ENCODE results near the gene LTBP3. TPM values are rescaled to one million over a fixed set of nuclear protein-coding genes. Genes with fewer than 3 reads are reported as not detected.

Gene LTBP3
- total and polyA plus RNA-seq, 5 donors from 2014 or later = 9.2 to 132 (median 14.6) TPM

DNA sequence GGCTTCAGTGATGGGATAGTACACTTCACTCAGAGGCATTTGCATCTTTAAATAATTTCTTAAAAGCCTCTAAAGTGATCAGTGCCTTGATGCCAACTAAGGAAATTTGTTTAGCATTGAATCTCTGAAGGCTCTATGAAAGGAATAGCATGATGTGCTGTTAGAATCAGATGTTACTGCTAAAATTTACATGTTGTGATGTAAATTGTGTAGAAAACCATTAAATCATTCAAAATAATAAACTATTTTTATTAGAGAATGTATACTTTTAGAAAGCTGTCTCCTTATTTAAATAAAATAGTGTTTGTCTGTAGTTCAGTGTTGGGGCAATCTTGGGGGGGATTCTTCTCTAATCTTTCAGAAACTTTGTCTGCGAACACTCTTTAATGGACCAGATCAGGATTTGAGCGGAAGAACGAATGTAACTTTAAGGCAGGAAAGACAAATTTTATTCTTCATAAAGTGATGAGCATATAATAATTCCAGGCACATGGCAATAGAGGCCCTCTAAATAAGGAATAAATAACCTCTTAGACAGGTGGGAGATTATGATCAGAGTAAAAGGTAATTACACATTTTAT, 54.7 kb downstream of the LTBP3 start:
- DNase-seq (peak in 1 of 3 donors; percentile 25), ATAC-seq (ENCODE audit: low read depth in 2 of 2) (no peak)
- Mint-ChIP-seq H3K4me3 (no peak overlapping the region), H3K27me3 (peaks cover 4% of the 10 kb centered on the region), H3K36me3 (peaks cover 34% of the 10 kb centered on the region), H3K4me1 (peaks cover 19 to 45% (median 37%) of the 10 kb centered on the region in 4 donors), H3K27ac (peak overlapping the region in 2 of 3 donors; percentile 62 to 92), H3K9me3 (peaks cover 0 to 12% (median 0%) of the 10 kb centered on the region in 7 donors)
- peaks cover 67% of the 10 kb centered on the region for H3K36me3 ChIP-seq (ENCODE audit: control insufficient read depth, insufficient read depth, low read length)
- H3K4me1 ChIP-seq (ENCODE audit: control insufficient read depth, insufficient read depth, low read length, poor library complexity, severe bottlenecking) = peaks cover 58% of the 10 kb centered on the region
- peak overlapping the region; percentile 98 for H3K27ac ChIP-seq (ENCODE audit: insufficient read depth, low read length, poor library complexity, severe bottlenecking)
- H3K9me3 ChIP-seq (ENCODE audit: control insufficient read depth in 2 of 2, low read length in 2 of 2) = no peaks in the 10 kb centered on the region
- H3K4me3 ChIP-seq (ENCODE audit: low read depth, low read length) = peak overlapping the region; percentile 100
- H3K27me3 ChIP-seq (ENCODE audit: control insufficient read depth, insufficient read depth, low read length) = no peaks in the 10 kb centered on the region

DNA sequence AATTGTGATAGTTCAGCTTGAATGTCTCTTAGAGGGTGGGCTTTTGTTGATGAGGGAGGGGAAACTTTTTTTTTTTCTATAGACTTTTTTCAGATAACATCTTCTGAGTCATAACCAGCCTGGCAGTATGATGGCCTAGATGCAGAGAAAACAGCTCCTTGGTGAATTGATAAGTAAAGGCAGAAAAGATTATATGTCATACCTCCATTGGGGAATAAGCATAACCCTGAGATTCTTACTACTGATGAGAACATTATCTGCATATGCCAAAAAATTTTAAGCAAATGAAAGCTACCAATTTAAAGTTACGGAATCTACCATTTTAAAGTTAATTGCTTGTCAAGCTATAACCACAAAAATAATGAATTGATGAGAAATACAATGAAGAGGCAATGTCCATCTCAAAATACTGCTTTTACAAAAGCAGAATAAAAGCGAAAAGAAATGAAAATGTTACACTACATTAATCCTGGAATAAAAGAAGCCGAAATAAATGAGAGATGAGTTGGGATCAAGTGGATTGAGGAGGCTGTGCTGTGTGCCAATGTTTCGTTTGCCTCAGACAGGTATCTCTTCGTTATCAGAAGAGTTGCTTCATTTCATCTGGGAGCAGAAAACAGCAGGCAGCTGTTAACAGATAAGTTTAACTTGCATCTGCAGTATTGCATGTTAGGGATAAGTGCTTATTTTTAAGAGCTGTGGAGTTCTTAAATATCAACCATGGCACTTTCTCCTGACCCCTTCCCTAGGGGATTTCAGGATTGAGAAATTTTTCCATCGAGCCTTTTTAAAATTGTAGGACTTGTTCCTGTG, 55.4 kb downstream of the LTBP3 start:
- peak in 2 of 3 donors; percentile 52 to 67 for DNase-seq
- Histone ChIP-seq H3K4me3 (ENCODE audit: low read depth, low read length) (peak overlapping the region; percentile 100), H3K36me3 (ENCODE audit: control insufficient read depth, insufficient read depth, low read length) (peaks cover 67% of the 10 kb centered on the region)

DNA sequence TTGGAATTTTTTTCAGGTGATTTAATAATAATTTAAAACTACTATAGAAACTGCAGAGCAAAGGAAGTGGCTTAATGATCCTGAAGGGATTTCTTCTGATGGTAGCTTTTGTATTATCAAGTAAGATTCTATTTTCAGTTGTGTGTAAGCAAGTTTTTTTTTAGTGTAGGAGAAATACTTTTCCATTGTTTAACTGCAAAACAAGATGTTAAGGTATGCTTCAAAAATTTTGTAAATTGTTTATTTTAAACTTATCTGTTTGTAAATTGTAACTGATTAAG, 55.9 kb downstream of the LTBP3 start:
- DNase-seq (peak in 1 of 3 donors; percentile 37), ATAC-seq (ENCODE audit: low read depth in 2 of 2) (no peak)
- no peak overlapping the region for H3K4me3 Mint-ChIP-seq
- H3K4me3 ChIP-seq (ENCODE audit: low read depth, low read length) = peak overlapping the region; percentile 100
- H3K27me3 Mint-ChIP-seq = peaks cover 11% of the 10 kb centered on the region
- H3K4me1 ChIP-seq (ENCODE audit: control insufficient read depth, insufficient read depth, low read length, poor library complexity, severe bottlenecking) = peaks cover 58% of the 10 kb centered on the region
- H3K36me3 Mint-ChIP-seq = peaks cover 34% of the 10 kb centered on the region
- no peaks in the 10 kb centered on the region for H3K27me3 ChIP-seq (ENCODE audit: control insufficient read depth, insufficient read depth, low read length)
- peak overlapping the region; percentile 98 for H3K27ac ChIP-seq (ENCODE audit: insufficient read depth, low read length, poor library complexity, severe bottlenecking)
- peaks cover 67% of the 10 kb centered on the region for H3K36me3 ChIP-seq (ENCODE audit: control insufficient read depth, insufficient read depth, low read length)
- peaks cover 0 to 9% (median 0%) of the 10 kb centered on the region in 7 donors for H3K9me3 Mint-ChIP-seq
- peaks cover 14 to 40% (median 30%) of the 10 kb centered on the region in 4 donors for H3K4me1 Mint-ChIP-seq
- no peak overlapping the region for H3K27ac Mint-ChIP-seq
- no peaks in the 10 kb centered on the region for H3K9me3 ChIP-seq (ENCODE audit: control insufficient read depth in 2 of 2, low read length in 2 of 2)

More for the DNA sequence above, 55.4 kb downstream of the LTBP3 start:
- Mint-ChIP-seq H3K27me3 (peaks cover 6% of the 10 kb centered on the region), H3K36me3 (peaks cover 34% of the 10 kb centered on the region), H3K27ac (peak overlapping the region in 1 of 3 donors; percentile 93), H3K9me3 (peaks cover 0 to 12% (median 0%) of the 10 kb centered on the region in 7 donors), H3K4me3 (no peak overlapping the region), H3K4me1 (peaks cover 18 to 44% (median 34%) of the 10 kb centered on the region in 4 donors)
- H3K27me3 ChIP-seq (ENCODE audit: control insufficient read depth, insufficient read depth, low read length) = no peaks in the 10 kb centered on the region
- peaks cover 63% of the 10 kb centered on the region for H3K4me1 ChIP-seq (ENCODE audit: control insufficient read depth, insufficient read depth, low read length, poor library complexity, severe bottlenecking)
- H3K27ac ChIP-seq (ENCODE audit: insufficient read depth, low read length, poor library complexity, severe bottlenecking) = peak overlapping the region; percentile 98
- ATAC-seq (ENCODE audit: low read depth in 2 of 2) = no peak
- H3K9me3 ChIP-seq (ENCODE audit: control insufficient read depth in 2 of 2, low read length in 2 of 2) = no peaks in the 10 kb centered on the region

DNA sequence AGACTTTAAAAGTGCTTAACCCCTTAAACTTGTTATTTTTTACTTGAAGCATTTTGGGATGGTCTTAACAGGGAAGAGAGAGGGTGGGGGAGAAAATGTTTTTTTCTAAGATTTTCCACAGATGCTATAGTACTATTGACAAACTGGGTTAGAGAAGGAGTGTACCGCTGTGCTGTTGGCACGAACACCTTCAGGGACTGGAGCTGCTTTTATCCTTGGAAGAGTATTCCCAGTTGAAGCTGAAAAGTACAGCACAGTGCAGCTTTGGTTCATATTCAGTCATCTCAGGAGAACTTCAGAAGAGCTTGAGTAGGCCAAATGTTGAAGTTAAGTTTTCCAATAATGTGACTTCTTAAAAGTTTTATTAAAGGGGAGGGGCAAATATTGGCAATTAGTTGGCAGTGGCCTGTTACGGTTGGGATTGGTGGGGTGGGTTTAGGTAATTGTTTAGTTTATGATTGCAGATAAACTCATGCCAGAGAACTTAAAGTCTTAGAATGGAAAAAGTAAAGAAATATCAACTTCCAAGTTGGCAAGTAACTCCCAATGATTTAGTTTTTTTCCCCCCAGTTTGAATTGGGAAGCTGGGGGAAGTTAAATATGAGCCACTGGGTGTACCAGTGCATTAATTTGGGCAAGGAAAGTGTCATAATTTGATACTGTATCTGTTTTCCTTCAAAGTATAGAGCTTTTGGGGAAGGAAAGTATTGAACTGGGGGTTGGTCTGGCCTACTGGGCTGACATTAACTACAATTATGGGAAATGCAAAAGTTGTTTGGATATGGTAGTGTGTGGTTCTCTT, 56.5 kb downstream of the LTBP3 start:
- H3K4me1 Mint-ChIP-seq = peaks cover 16 to 40% (median 31%) of the 10 kb centered on the region in 4 donors
- Histone ChIP-seq H3K4me3 (ENCODE audit: low read depth, low read length) (peak overlapping the region; percentile 100), H3K27me3 (ENCODE audit: control insufficient read depth, insufficient read depth, low read length) (no peaks in the 10 kb centered on the region), H3K27ac (ENCODE audit: insufficient read depth, low read length, poor library complexity, severe bottlenecking) (peak overlapping the region; percentile 98), H3K36me3 (ENCODE audit: control insufficient read depth, insufficient read depth, low read length) (peaks cover 67% of the 10 kb centered on the region), H3K4me1 (ENCODE audit: control insufficient read depth, insufficient read depth, low read length, poor library complexity, severe bottlenecking) (peaks cover 58% of the 10 kb centered on the region), H3K9me3 (ENCODE audit: control insufficient read depth in 2 of 2, low read length in 2 of 2) (no peaks in the 10 kb centered on the region)
- H3K27ac Mint-ChIP-seq = peak overlapping the region in 1 of 3 donors; percentile 95
- H3K27me3 Mint-ChIP-seq = peaks cover 11% of the 10 kb centered on the region
- H3K36me3 Mint-ChIP-seq = peaks cover 33% of the 10 kb centered on the region
- DNase-seq (peak in 2 of 3 donors; percentile 28 to 37), ATAC-seq (ENCODE audit: low read depth in 2 of 2) (no peak)
- no peak overlapping the region for H3K4me3 Mint-ChIP-seq
- peaks cover 0 to 9% (median 0%) of the 10 kb centered on the region in 7 donors for H3K9me3 Mint-ChIP-seq

DNA sequence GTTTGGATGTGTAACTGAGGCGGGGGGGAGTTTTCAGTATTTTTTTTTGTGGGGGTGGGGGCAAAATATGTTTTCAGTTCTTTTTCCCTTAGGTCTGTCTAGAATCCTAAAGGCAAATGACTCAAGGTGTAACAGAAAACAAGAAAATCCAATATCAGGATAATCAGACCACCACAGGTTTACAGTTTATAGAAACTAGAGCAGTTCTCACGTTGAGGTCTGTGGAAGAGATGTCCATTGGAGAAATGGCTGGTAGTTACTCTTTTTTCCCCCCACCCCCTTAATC, 57.0 kb downstream of the LTBP3 start:
- Histone ChIP-seq H3K27ac (ENCODE audit: insufficient read depth, low read length, poor library complexity, severe bottlenecking) (peak overlapping the region; percentile 98), H3K4me1 (ENCODE audit: control insufficient read depth, insufficient read depth, low read length, poor library complexity, severe bottlenecking) (peaks cover 58% of the 10 kb centered on the region), H3K36me3 (ENCODE audit: control insufficient read depth, insufficient read depth, low read length) (peaks cover 61% of the 10 kb centered on the region), H3K4me3 (ENCODE audit: low read depth, low read length) (peak overlapping the region; percentile 100), H3K27me3 (ENCODE audit: control insufficient read depth, insufficient read depth, low read length) (no peaks in the 10 kb centered on the region), H3K9me3 (ENCODE audit: control insufficient read depth in 2 of 2, low read length in 2 of 2) (no peaks in the 10 kb centered on the region)
- Mint-ChIP-seq H3K4me1 (peaks cover 13 to 34% (median 31%) of the 10 kb centered on the region in 4 donors), H3K27ac (no peak overlapping the region), H3K4me3 (no peak overlapping the region), H3K36me3 (peaks cover 28% of the 10 kb centered on the region), H3K9me3 (peaks cover 0 to 9% (median 0%) of the 10 kb centered on the region in 7 donors), H3K27me3 (peaks cover 11% of the 10 kb centered on the region)
- ATAC-seq (ENCODE audit: low read depth in 2 of 2) = no peak
- DNase-seq = no peak

DNA sequence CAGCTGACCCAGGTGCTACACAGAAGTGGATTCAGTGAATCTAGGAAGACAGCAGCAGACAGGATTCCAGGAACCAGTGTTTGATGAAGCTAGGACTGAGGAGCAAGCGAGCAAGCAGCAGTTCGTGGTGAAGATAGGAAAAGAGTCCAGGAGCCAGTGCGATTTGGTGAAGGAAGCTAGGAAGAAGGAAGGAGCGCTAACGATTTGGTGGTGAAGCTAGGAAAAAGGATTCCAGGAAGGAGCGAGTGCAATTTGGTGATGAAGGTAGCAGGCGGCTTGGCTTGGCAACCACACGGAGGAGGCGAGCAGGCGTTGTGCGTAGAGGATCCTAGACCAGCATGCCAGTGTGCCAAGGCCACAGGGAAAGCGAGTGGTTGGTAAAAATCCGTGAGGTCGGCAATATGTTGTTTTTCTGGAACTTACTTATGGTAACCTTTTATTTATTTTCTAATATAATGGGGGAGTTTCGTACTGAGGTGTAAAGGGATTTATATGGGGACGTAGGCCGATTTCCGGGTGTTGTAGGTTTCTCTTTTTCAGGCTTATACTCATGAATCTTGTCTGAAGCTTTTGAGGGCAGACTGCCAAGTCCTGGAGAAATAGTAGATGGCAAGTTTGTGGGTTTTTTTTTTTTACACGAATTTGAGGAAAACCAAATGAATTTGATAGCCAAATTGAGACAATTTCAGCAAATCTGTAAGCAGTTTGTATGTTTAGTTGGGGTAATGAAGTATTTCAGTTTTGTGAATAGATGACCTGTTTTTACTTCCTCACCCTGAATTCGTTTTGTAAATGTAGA, 57.6 kb downstream of the LTBP3 start:
- Histone ChIP-seq H3K27ac (ENCODE audit: insufficient read depth, low read length, poor library complexity, severe bottlenecking) (peak overlapping the region; percentile 98), H3K9me3 (ENCODE audit: control insufficient read depth in 2 of 2, low read length in 2 of 2) (no peaks in the 10 kb centered on the region), H3K4me1 (ENCODE audit: control insufficient read depth, insufficient read depth, low read length, poor library complexity, severe bottlenecking) (peaks cover 57% of the 10 kb centered on the region), H3K4me3 (ENCODE audit: low read depth, low read length) (peak overlapping the region; percentile 100), H3K36me3 (ENCODE audit: control insufficient read depth, insufficient read depth, low read length) (peaks cover 56% of the 10 kb centered on the region), H3K27me3 (ENCODE audit: control insufficient read depth, insufficient read depth, low read length) (no peaks in the 10 kb centered on the region)
- Mint-ChIP-seq H3K4me3 (no peak overlapping the region), H3K27me3 (peaks cover 9% of the 10 kb centered on the region), H3K9me3 (peaks cover 0 to 9% (median 0%) of the 10 kb centered on the region in 7 donors), H3K36me3 (peaks cover 23% of the 10 kb centered on the region), H3K4me1 (peaks cover 9 to 32% (median 28%) of the 10 kb centered on the region in 4 donors), H3K27ac (no peak overlapping the region)
- ATAC-seq (ENCODE audit: low read depth in 2 of 2) (no peak), DNase-seq (peak in 2 of 3 donors; percentile 57 to 69)
